Measurements from ENCODE around the gene CSRP2.

Gene CSRP2

GRCh38 chr12:76859611-76860010 is 19.2 kb downstream of the CSRP2 start:
- DNase-seq, result no peak

DNA sequence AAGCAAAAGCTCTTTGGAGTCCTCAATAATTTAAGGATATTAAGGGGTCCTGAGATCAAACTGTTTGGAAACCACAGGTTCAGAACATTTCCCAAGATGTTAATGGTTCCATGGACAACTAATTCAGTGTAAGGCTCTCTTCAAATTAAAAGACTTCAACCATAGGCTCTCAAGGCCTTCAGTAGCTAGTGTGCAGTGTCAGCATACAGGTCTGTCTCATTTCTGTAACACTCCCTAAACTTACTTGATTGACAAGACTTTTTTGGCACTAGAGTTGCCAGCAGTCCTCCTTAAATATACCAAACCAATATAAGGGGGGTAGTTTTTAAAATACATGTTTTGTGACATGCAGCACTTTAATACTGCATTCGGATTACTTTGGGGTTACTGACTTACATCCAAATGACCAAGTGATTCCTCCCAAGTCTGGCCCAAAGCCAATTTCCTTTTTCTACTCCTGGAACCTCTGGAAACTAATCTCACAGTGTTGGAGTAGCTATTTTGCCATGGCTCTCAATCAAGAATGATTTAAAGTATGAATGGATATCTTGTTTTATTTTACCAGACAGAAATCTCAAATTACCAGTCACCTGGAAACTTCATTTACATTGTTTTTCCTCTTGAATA is 22.7 kb downstream of the CSRP2 start:
- no peak for DNase-seq

- DNase-seq, result no peak
These were observed 23.5 kb downstream of the CSRP2 start for GRCh38 chr12:76855271-76855670.

- no peak for DNase-seq
These were observed 26.7 kb downstream of the CSRP2 start for GRCh38 chr12:76852106-76852505.

DNA sequence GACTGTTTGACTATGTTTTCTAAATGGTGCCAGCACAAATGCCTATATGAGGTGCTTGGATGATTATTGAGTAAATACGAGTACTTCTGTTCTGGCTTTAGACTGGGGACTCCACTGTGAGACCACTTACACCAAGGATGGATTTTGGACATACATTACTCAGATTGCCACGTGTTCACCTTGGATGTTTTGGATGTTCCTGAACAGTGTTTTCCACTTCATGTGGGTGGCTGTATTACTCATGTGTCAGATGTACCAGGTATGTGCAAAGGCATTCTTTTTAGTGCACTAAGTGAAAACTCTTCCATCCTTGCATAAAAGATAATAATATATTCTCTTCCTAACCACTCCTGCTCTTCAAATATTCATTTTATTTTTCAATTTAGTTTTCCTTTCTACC is 30.7 kb downstream of the CSRP2 start:
- DNase-seq, result no peak

DNA sequence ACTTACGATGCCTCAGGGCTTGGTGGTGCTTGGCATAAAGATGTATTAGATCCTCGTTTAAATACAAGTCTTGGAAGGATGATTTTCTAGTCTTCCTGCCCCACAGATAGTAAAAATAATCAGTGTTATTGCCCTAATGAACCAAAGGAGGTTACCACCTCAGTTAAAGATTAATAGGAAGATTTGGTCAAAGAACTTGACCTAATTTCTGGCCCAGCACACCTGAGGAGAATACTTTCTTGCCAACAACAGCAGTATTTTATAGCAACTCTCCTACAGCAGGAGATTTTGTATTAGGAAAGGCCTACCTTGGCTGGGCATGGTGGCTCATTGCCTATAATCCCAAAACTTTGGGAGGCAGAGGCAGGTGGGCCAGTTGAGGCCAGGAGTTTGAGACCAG is 31.6 kb downstream of the CSRP2 start:
- DNase-seq, result no peak

GRCh38 chr12:76836633-76837032 is 42.2 kb downstream of the CSRP2 start:
- DNase-seq, result no peak

- DNase-seq, result no peak
These were observed 48.4 kb downstream of the CSRP2 start for GRCh38 chr12:76830436-76830835.

DNA sequence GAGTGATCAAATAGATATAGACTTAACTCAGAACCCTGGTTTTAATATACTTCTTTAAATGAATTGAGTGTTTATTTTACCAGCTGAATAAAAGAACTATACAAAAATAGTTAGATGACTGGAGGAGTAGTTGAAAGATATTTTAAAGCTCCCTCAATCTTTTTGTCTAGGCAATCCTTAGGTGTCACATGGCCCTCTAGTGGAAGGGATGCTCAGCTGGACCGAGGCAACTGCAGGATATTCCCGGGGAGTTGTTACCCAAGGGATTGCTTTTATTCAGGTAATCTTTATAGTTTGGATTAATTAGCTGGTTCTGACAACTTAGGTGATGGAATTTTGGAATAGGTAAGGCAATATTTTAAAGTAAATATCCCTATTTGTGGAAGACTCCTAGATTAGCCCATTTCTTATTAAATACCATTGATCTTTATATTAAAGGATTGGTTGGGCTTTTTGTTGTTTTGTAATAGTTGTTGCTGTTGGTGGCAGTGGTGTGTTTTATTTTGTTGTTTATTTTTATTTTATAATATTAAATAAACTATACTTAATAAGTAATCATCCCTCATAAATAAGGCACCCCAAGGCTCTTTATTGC is 57.8 kb downstream of the CSRP2 start:
- DNase-seq, result peak; percentile 4 to 43

- no peak for DNase-seq
These were observed 64.8 kb downstream of the CSRP2 start for GRCh38 chr12:76813972-76814371.

DNA sequence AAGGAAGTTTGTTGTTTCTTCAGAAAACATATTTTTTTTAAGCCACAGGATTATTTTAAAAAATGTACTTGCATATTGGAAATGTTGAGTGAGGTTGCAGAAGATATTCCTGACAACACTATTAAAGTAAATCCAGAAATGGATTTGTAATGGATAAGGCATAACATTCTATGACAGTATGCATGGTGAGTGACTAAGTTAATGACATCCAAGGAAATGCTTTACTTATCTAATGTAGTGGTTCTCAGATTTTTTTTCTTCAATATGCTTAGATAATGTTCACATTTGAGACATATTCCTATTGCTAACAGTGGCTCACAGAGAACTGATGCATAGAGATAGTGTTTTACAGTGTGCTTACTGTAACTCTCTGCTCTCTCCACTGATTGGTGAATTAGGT is 65.6 kb downstream of the CSRP2 start:
- DNase-seq, result no peak

DNA sequence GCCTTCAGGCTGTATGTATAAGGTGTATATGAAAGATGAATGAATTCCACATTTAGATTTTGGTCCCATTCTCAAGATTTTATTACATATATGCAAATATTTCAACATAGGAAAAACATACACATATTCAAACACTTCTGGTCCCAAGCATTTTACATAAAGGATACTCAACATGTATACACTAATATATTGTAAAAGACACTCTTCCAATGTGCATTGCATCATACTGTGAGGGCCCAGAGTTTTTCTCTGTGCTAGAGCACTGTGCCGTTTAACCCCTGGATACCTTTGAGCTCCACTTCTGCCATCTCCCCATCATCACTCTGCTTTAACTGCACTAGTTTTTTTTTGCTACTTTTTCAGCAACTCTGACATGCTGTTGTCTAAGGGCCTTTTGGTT is 66.8 kb downstream of the CSRP2 start:
- DNase-seq, result no peak

GRCh38 chr12:76810671-76811419 is 68.0 kb downstream of the CSRP2 start:
- DNase-seq, result no peak

Data from SW 1271 (cell line).